ENCODE measurements around the gene ALDH3A1.

GRCh38 chr17:19747829-19748806, at the start of gene ALDH3A1:
- no peak for TF ChIP-seq CTCF (conservative IDR thresholded peaks at IDR 0.05; ENCODE audit: low read depth, low read length)
- no peak for TF ChIP-seq EZH2 (IDR thresholded peaks at IDR 0.05; ENCODE audit: borderline replicate concordance, low read depth, low read length, poor library complexity, severe bottlenecking)

Measured in A673 (cell line).